Thyroid gland (tissue), 4 donors: ENCODE measurements around the gene ZNF668.
A peak's percentile ranks its signal among the peaks of the same experiment; 100 is the strongest.

ENCODE experiments used
- POLR2A ChIP-seq, 2 donors: fragments of 450-650 bp; IDR thresholded peaks; one replicate each; pipeline ENCODE4 v1.6.1; 2017; ENCODE audit warnings: antibody characterized with exemption in 2 of 2, mild to moderate bottlenecking in 2 of 2, moderate library complexity in 1 of 2
- TF ChIP-seq, protein P1 (sequence below), 6 experiments: fragments of 200-600 bp in 3 of 6; fragments of 450-650 bp in 3 of 6; sonication (generic) in 3 of 6; IDR thresholded peaks; one replicate each; pipeline ENCODE4 v1.5.1; 2016 to 2019; ENCODE audit warnings: antibody characterized with exemption in 6 of 6, mild to moderate bottlenecking in 2 of 6, inconsistent platforms in 1 of 6, moderate library complexity in 1 of 6

DNA sequence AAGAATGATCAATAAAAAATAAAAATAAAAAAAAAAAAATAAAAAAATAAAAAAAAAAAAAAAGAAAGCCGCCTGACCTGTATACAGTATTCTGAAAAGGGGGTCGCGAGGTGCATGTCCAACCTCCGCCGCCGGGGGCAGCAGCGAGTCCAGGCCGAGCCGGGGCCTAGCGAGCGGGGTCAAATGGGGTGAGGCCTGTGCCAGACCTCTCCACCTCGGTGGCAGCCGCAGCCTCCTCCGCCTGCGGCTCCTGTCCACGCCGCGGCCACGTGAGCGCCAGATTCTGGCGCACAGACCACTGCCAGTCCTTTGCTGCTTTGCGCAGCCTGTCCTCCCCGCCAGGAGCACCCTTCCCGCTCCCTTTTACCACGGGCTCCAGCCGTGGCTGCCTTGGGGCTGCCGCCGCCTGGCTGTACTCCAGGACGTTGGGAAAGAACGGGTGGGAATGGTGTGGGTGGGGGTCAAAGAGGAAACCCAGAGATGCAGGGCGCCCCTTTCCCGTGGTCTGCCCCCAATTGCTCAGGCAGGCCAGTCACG is 31.7 kb upstream of the ZNF668 start:
- TF ChIP-seq POLR2A (IDR thresholded peaks at IDR 0.05), result no peak
- TF ChIP-seq, protein P1, sequence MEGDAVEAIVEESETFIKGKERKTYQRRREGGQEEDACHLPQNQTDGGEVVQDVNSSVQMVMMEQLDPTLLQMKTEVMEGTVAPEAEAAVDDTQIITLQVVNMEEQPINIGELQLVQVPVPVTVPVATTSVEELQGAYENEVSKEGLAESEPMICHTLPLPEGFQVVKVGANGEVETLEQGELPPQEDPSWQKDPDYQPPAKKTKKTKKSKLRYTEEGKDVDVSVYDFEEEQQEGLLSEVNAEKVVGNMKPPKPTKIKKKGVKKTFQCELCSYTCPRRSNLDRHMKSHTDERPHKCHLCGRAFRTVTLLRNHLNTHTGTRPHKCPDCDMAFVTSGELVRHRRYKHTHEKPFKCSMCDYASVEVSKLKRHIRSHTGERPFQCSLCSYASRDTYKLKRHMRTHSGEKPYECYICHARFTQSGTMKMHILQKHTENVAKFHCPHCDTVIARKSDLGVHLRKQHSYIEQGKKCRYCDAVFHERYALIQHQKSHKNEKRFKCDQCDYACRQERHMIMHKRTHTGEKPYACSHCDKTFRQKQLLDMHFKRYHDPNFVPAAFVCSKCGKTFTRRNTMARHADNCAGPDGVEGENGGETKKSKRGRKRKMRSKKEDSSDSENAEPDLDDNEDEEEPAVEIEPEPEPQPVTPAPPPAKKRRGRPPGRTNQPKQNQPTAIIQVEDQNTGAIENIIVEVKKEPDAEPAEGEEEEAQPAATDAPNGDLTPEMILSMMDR (IDR thresholded peaks at IDR 0.05), result peak; percentile 63 to 86 (median 77)
